Panc1 (cell line): ENCODE data around the gene OPN4. TPM values are rescaled to one million over a fixed set of nuclear protein-coding genes. Genes with fewer than 3 reads are reported as not detected.

ENCODE experiments used
- ATAC-seq: fragments of 200-7000 bp; cut with Tn5 transposase; 2 replicates; pipeline ENCODE4 v1.9.1; 2020; ENCODE audit warnings: mild to moderate bottlenecking, moderate library complexity
- BruUV-seq: library from RNA; stranded (reverse); fragments of 400-500 nt; replicated peaks from 2 replicates; lab custom pipeline; 2021; lab: Mats Ljungman, UMichigan
- CTCF ChIA-PET: fragments of 300-600 bp; sonication (Branson Sonifier 250); formaldehyde crosslinking; loops from one replicate; lab custom pipeline; 2022; ENCODE audit warnings: antibody characterized with exemption; lab: Charles Lee
- POLR2A ChIA-PET: fragments of 300-600 bp; sonication (Branson Sonifier 250); formaldehyde crosslinking; loops from one replicate; lab custom pipeline; 2022; ENCODE audit warnings: antibody characterized with exemption; lab: Charles Lee
- DNase-seq: peaks from one replicate; pipeline ENCODE4 v3.0.0-alpha.2; 2010; ENCODE audit warnings: low read depth, low spot score
- H3K27ac ChIP-seq: 2 replicates; pipeline ENCODE4 v1.5.1; 2011; ENCODE audit warnings: mild to moderate bottlenecking, low read length, inconsistent platforms
- H3K27me3 ChIP-seq: fragments of 200-500 bp; sonication (Bioruptor generic); 2 replicates; pipeline ENCODE4 v1.6.0; 2014; ENCODE audit warnings: low read length, inconsistent platforms; ENCODE audit not compliant: control insufficient read depth, insufficient read depth
- H3K36me3 ChIP-seq: fragments of 200-500 bp; sonication (Bioruptor generic); 2 replicates; pipeline ENCODE4 v1.5.1; 2014; ENCODE audit warnings: inconsistent platforms, mild to moderate bottlenecking, low read length, moderate library complexity; ENCODE audit not compliant: control insufficient read depth, insufficient read depth
- H3K4me1 ChIP-seq: 2 replicates; pipeline ENCODE4 v1.5.1; 2011; ENCODE audit warnings: inconsistent platforms, mild to moderate bottlenecking, low read length, moderate library complexity; ENCODE audit not compliant: control insufficient read depth, insufficient read depth
- H3K4me3 ChIP-seq, 2 experiments: 2 replicates each; pipeline ENCODE4 v1.5.1; 2011 to 2012; ENCODE audit warnings: low read depth in 2 of 2, low read length in 2 of 2, mild to moderate bottlenecking in 2 of 2, inconsistent platforms in 1 of 2, moderate library complexity in 1 of 2
- H3K9me3 ChIP-seq: fragments of 200-500 bp; sonication (Bioruptor generic); 2 replicates; pipeline ENCODE4 v1.5.1; 2014; ENCODE audit warnings: low read depth, mild to moderate bottlenecking, inconsistent platforms, low read length, moderate library complexity; ENCODE audit not compliant: control insufficient read depth, insufficient read depth
- POLR2AphosphoS5 ChIP-seq: IDR thresholded peaks from 2 replicates; pipeline ENCODE4 v1.6.1; 2012; ENCODE audit warnings: mild to moderate bottlenecking, low read depth, low read length, moderate library complexity
- SIN3A ChIP-seq: IDR thresholded peaks from 2 replicates; pipeline ENCODE4 v1.6.1; 2012; ENCODE audit warnings: low read depth, mild to moderate bottlenecking, low read length, moderate library complexity, borderline replicate concordance; ENCODE audit not compliant: insufficient read depth
- TCF7L2 ChIP-seq: IDR thresholded peaks from 2 replicates; pipeline ENCODE4 v1.6.1; 2011; ENCODE audit warnings: mild to moderate bottlenecking, low read depth, low read length, inconsistent platforms
- in situ Hi-C: cut with HindIII; loops from 2 replicates; pipeline ENCODE4 v1.10.0; 2016; ENCODE audit warnings: low sequenced_read_pairs, low pct_unique_long_range_greater_than_20kb
- intact Hi-C: fragments of 100-400 bp; cut with micrococcal nuclease; formaldehyde crosslinking; loops from one replicate; pipeline ENCODE4 v1.10.0; 2022; ENCODE audit not compliant: unreplicated experiment
- total RNA-seq: library from RNA; stranded (reverse); gene quantifications from one replicate; pipeline ENCODE4 v1.2.1, GENCODE V29; 2021; ENCODE audit not compliant: unreplicated experiment
- TF ChIP-seq, protein P1 (sequence below): fragments of 450-650 bp; IDR thresholded peaks from 2 replicates; pipeline ENCODE4 v1.5.1; 2017; ENCODE audit warnings: mild to moderate bottlenecking
- TF ChIP-seq, protein P2 (sequence below), 2 experiments: IDR thresholded peaks; 2 replicates each; pipeline ENCODE4 v1.6.1; 2011 to 2012; ENCODE audit warnings: low read depth in 2 of 2, control low read depth in 1 of 2, low read length in 1 of 2, mild to moderate bottlenecking in 1 of 2, moderate library complexity in 1 of 2; ENCODE audit not compliant: insufficient read depth in 1 of 2

Gene OPN4
- total RNA-seq, 1 experiment from 2014 or later, result not detected

DNA sequence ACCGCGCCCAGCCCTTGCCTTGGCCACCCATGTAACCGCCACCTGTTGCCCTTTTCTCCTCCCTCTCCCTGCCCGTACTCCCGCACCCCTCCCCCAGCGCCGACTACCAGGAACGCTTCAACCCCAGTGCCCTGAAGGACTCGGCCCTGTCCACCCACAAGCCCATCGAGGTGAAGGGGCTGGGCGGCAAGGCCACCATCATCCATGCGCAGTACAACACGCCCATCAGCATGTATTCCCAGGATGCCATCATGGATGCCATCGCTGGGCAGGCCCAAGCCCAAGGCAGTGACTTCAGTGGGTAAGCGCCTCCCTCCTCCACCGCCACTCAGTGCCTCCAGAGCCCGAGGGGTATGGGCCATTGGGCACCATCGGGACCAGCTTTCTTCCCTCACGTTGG lies 32.6 kb downstream of the OPN4 start:
- CTCF ChIA-PET, result interaction anchor here (0.6 kb wide), 1 partner anchor 54 kb away, joined by 5 read pairs; no protein-coding TSS in a partner anchor
- ATAC-seq (no peak), DNase-seq (no peak)
- in situ Hi-C loops (no loop called here), intact Hi-C loops (loop anchor here (10.0 kb wide), 1 partner anchor 62 kb away; no protein-coding TSS in a partner anchor)
- POLR2A ChIA-PET, result no interaction called here
- H3K4me3 ChIP-seq, result no peak overlapping the region
- H3K9me3 ChIP-seq, result no peaks in the 10 kb centered on the region
- no TSS peak for BruUV-seq
- TF ChIP-seq POLR2AphosphoS5 (no peak), SIN3A (no peak), TCF7L2 (no peak)
- TF ChIP-seq, protein P1, sequence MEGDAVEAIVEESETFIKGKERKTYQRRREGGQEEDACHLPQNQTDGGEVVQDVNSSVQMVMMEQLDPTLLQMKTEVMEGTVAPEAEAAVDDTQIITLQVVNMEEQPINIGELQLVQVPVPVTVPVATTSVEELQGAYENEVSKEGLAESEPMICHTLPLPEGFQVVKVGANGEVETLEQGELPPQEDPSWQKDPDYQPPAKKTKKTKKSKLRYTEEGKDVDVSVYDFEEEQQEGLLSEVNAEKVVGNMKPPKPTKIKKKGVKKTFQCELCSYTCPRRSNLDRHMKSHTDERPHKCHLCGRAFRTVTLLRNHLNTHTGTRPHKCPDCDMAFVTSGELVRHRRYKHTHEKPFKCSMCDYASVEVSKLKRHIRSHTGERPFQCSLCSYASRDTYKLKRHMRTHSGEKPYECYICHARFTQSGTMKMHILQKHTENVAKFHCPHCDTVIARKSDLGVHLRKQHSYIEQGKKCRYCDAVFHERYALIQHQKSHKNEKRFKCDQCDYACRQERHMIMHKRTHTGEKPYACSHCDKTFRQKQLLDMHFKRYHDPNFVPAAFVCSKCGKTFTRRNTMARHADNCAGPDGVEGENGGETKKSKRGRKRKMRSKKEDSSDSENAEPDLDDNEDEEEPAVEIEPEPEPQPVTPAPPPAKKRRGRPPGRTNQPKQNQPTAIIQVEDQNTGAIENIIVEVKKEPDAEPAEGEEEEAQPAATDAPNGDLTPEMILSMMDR, result no peak
- TF ChIP-seq, protein P2, sequence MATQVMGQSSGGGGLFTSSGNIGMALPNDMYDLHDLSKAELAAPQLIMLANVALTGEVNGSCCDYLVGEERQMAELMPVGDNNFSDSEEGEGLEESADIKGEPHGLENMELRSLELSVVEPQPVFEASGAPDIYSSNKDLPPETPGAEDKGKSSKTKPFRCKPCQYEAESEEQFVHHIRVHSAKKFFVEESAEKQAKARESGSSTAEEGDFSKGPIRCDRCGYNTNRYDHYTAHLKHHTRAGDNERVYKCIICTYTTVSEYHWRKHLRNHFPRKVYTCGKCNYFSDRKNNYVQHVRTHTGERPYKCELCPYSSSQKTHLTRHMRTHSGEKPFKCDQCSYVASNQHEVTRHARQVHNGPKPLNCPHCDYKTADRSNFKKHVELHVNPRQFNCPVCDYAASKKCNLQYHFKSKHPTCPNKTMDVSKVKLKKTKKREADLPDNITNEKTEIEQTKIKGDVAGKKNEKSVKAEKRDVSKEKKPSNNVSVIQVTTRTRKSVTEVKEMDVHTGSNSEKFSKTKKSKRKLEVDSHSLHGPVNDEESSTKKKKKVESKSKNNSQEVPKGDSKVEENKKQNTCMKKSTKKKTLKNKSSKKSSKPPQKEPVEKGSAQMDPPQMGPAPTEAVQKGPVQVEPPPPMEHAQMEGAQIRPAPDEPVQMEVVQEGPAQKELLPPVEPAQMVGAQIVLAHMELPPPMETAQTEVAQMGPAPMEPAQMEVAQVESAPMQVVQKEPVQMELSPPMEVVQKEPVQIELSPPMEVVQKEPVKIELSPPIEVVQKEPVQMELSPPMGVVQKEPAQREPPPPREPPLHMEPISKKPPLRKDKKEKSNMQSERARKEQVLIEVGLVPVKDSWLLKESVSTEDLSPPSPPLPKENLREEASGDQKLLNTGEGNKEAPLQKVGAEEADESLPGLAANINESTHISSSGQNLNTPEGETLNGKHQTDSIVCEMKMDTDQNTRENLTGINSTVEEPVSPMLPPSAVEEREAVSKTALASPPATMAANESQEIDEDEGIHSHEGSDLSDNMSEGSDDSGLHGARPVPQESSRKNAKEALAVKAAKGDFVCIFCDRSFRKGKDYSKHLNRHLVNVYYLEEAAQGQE (IDR thresholded peaks at IDR 0.05; ENCODE audit: insufficient read depth in 1 of 2, low read depth in 2 of 2, low read length in 1 of 2), result no peak
- no peaks in the 10 kb centered on the region for H3K36me3 ChIP-seq
- H3K27me3 ChIP-seq, result no peaks in the 10 kb centered on the region
- peaks cover 20% of the 10 kb centered on the region for H3K4me1 ChIP-seq
- no peak overlapping the region for H3K27ac ChIP-seq

DNA sequence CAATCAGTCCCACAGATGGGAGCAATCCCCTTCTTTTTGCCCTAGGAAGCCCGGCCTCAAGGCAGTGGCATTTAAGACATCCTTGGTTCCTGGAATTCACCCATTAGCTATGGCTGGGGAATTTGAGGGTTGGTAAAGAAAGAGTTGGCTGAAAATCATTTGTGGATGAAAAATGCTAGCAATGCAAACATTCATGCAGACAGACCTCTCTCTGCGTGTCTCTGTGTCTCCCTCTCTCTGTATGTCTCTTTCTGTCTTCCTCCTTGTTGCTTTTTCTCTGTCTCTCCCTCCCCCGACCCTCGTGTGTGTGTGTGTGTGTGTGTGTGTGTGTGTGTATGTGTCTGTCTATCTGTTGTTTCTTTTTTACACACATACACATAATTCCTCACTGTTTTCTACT lies 33.4 kb downstream of the OPN4 start:
- intact Hi-C loops, result loop anchor here (10.0 kb wide), 1 partner anchor 63 kb away; no protein-coding TSS in a partner anchor
- no peaks in the 10 kb centered on the region for H3K9me3 ChIP-seq
- BruUV-seq, result no TSS peak
- ChIA-PET CTCF (interaction anchor here (0.6 kb wide), 2 partner anchors 53 to 351 kb away, joined by 5 to 7 read pairs; no protein-coding TSS in a partner anchor), POLR2A (no interaction called here)
- H3K36me3 ChIP-seq, result no peaks in the 10 kb centered on the region
- no peak overlapping the region for H3K4me3 ChIP-seq
- in situ Hi-C loops, result no loop called here
- TF ChIP-seq TCF7L2, result no peak
- TF ChIP-seq, protein P2 (IDR thresholded peaks at IDR 0.05; ENCODE audit: insufficient read depth in 1 of 2, low read depth in 2 of 2, low read length in 1 of 2), result no peak
- TF ChIP-seq, protein P1, result no peak
- TF ChIP-seq POLR2AphosphoS5, result no peak
- TF ChIP-seq SIN3A, result no peak
- no peak overlapping the region for H3K27ac ChIP-seq
- H3K4me1 ChIP-seq, result peaks cover 20% of the 10 kb centered on the region
- ATAC-seq, result no peak
- no peak for DNase-seq
- H3K27me3 ChIP-seq, result no peaks in the 10 kb centered on the region
